ENCODE measurements around the gene DRG2. TPM values are rescaled to one million over a fixed set of nuclear protein-coding genes. Genes with fewer than 3 reads are reported as not detected.
A peak's percentile ranks its signal among the peaks of the same experiment; 100 is the strongest.

The DRG2 gene
- total RNA-seq, 1 experiment from 2014 or later, result 52.0 TPM

DNA sequence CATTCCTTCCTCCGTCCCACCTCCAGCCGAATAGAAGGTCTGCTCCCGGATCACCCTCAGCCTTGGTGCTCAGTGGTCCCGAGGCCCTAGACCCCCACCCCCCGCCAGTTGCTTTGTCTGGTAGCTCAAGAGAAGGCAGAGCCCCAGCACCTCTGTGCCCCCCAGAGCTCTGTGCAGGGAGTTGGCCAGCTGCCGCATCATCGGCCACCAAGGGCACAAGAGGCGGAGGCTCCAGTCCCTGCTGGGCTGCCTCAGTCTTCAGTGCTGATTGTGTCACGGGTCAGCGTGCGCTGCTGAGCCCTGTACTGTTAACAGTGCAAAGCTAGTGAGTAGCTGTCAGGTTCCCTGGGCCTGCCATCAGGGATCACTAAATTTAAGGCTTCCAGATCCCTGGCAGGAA is 22.2 kb upstream of the DRG2 start:
- Histone ChIP-seq H3K23ac (ENCODE audit: insufficient read length, low read depth, low read length) (no peak overlapping the region), H4K20me1 (ENCODE audit: control insufficient read depth, insufficient read depth, insufficient read length) (no peaks in the 10 kb centered on the region), H3K14ac (ENCODE audit: insufficient read depth, low read length) (no peak overlapping the region), H2BK15ac (ENCODE audit: low read depth, low read length) (no peak overlapping the region), H3K9me3 (ENCODE audit: control insufficient read depth, low read depth, low read length) (no peaks in the 10 kb centered on the region), H2AFZ (ENCODE audit: low read length) (no peak overlapping the region), H2BK20ac (ENCODE audit: low read depth, low read length, poor library complexity, severe bottlenecking) (no peak overlapping the region), H3K4me2 (ENCODE audit: insufficient read depth, insufficient read length, low read length) (no peak overlapping the region), H3K18ac (ENCODE audit: insufficient read length, low read depth, low read length) (no peak overlapping the region), H2BK120ac (ENCODE audit: low read depth, low read length, poor library complexity, severe bottlenecking) (no peak overlapping the region), H3T11ph (ENCODE audit: low read length) (no peak overlapping the region), H2BK12ac (ENCODE audit: insufficient read length, low read depth, low read length) (no peak overlapping the region), H4K5ac (ENCODE audit: insufficient read length, low read depth, low read length) (no peak overlapping the region), H3K4ac (ENCODE audit: low read depth, low read length) (no peak overlapping the region), H2AK5ac (ENCODE audit: insufficient read length, low read length) (no peak overlapping the region), H3K4me1 (ENCODE audit: insufficient read depth, low read length) (no peaks in the 10 kb centered on the region), H3K23me2 (ENCODE audit: insufficient read length, low read depth, low read length, poor library complexity, severe bottlenecking) (no peaks in the 10 kb centered on the region), H3K9ac (ENCODE audit: extremely low read depth, insufficient read length, low read length) (no peak overlapping the region), H2BK5ac (ENCODE audit: insufficient read length, low read length) (no peak overlapping the region), H4K8ac (replicated peaks; ENCODE audit: insufficient read length, low read depth, low read length) (no peak overlapping the region), H3K79me2 (ENCODE audit: insufficient read depth, low read length) (no peaks in the 10 kb centered on the region), H3K79me1 (ENCODE audit: insufficient read depth, low read depth, low read length, poor library complexity, severe bottlenecking) (no peaks in the 10 kb centered on the region), H3K56ac (ENCODE audit: insufficient read length, low read depth, low read length) (no peak overlapping the region), H4K91ac (ENCODE audit: insufficient read length, low read depth, low read length) (no peak overlapping the region), H3K27me3 (ENCODE audit: insufficient read depth, low read length) (no peaks in the 10 kb centered on the region), H3K27ac (ENCODE audit: insufficient read length, low read depth, low read length) (no peak overlapping the region)
- TF ChIP-seq, protein P1, sequence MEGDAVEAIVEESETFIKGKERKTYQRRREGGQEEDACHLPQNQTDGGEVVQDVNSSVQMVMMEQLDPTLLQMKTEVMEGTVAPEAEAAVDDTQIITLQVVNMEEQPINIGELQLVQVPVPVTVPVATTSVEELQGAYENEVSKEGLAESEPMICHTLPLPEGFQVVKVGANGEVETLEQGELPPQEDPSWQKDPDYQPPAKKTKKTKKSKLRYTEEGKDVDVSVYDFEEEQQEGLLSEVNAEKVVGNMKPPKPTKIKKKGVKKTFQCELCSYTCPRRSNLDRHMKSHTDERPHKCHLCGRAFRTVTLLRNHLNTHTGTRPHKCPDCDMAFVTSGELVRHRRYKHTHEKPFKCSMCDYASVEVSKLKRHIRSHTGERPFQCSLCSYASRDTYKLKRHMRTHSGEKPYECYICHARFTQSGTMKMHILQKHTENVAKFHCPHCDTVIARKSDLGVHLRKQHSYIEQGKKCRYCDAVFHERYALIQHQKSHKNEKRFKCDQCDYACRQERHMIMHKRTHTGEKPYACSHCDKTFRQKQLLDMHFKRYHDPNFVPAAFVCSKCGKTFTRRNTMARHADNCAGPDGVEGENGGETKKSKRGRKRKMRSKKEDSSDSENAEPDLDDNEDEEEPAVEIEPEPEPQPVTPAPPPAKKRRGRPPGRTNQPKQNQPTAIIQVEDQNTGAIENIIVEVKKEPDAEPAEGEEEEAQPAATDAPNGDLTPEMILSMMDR (conservative IDR thresholded peaks at IDR 0.05), result no peak
- WGBS (ENCODE audit: extremely low coverage, insufficient read length, low lambda C conversion rate), result no CpG with 5 or more reads among the region's 11 CpGs
- H3K27ac Mint-ChIP-seq, result peak overlapping the region in 1 of 3 experiments; percentile 89; a peak in 1 of 7 replicates
- no peaks in the 10 kb centered on the region for H3K27me3 Mint-ChIP-seq (ENCODE audit: low read depth)
- DNase-seq, result no peak
- H3K4me1 Mint-ChIP-seq, result no peaks in the 10 kb centered on the region; a peak in 1 of 4 replicates
- no peak overlapping the region for H3K4me3 Mint-ChIP-seq
- peaks cover 8 to 36% (median 17%) of the 10 kb centered on the region in 3 experiments; a peak in 6 of 7 replicates for H3K36me3 Mint-ChIP-seq (ENCODE audit: insufficient read depth in 1 of 3, low read depth in 3 of 3)
- H3K9me3 Mint-ChIP-seq, result no peaks in the 10 kb centered on the region

All from H9 (cell line).